T-helper 1 cell treated with Interleukin-12 subunit alpha and Interleukin-12 subunit beta and Interleukin-4 antibody, amounts not matched to agents 30 μg/mL and 1 μg/mL, for 36 hours (primary cell): ENCODE measurements around the gene CDKN2C.
"Not testable (repeated sequence)": the region's sequence is repeated elsewhere in the genome, so short reads cannot be mapped to it uniquely, and the experiment has no call there.

ENCODE experiments used
- H3K27ac Mint-ChIP-seq: one replicate; pipeline ENCODE4 v1.8.0; 2021; ENCODE audit warnings: mild to moderate bottlenecking, mixed read lengths
- H3K27me3 Mint-ChIP-seq: one replicate; pipeline ENCODE4 v1.8.0; 2021; ENCODE audit warnings: low read depth, mixed read lengths
- H3K36me3 Mint-ChIP-seq: one replicate; pipeline ENCODE4 v1.8.0; 2021; ENCODE audit warnings: low read depth, mixed read lengths
- H3K4me1 Mint-ChIP-seq: one replicate; pipeline ENCODE4 v1.8.0; 2021; ENCODE audit warnings: low read depth, mixed read lengths
- H3K4me3 Mint-ChIP-seq: one replicate; pipeline ENCODE4 v1.8.0; 2021; ENCODE audit warnings: mild to moderate bottlenecking, moderate library complexity, mixed read lengths
- H3K9me3 Mint-ChIP-seq: one replicate; pipeline ENCODE4 v1.8.0; 2021; ENCODE audit warnings: mixed read lengths

The CDKN2C gene

DNA sequence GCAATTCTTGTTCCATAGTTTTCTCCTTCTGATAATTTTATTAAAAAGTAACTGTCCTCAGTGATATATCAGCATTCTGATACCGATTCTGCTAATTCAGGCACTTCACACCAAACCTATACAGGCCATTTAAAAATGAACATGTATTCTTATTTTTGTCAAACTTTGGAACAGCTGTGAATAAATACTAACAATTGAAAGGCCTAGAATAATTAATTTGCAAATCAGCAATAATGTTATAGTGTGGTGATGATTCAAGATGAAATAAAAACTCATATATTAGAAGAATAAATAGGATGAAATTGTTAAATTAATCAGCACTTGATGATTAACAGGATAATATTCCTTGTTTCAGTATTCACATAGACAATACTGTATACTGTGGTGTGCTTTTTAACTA, 9.9 kb downstream of the CDKN2C start:
- H3K9me3 Mint-ChIP-seq = no peaks in the 10 kb centered on the region
- H3K4me1 Mint-ChIP-seq = peaks cover 21% of the 10 kb centered on the region
- H3K36me3 Mint-ChIP-seq = peaks cover 6% of the 10 kb centered on the region
- H3K4me3 Mint-ChIP-seq = no peak overlapping the region
- H3K27ac Mint-ChIP-seq = no peak overlapping the region
- H3K27me3 Mint-ChIP-seq = peaks cover 76% of the 10 kb centered on the region

DNA sequence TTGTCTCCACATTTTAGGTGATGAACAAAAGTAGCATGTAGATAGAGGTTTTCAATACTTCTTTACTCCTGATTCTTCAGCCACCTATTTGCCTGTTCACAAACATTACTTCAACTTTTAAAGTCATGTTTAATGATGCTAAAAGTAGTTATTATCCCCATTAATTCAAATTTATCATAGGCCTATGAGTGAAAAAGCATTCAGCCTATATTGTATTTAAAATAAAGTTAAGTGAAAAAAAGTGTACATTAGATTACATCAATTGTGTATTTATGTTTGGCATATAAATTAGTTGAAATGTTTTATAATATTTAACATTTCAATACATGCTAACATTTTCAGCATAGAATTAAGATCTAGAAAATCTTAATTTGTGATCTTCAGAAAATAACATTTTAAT, 10.5 kb downstream of the CDKN2C start:
- H3K4me1 Mint-ChIP-seq = peaks cover 21% of the 10 kb centered on the region

GRCh38 chr1:50981741-50982140, 11.7 kb downstream of the CDKN2C start:
- H3K27ac Mint-ChIP-seq = no peak overlapping the region
- no peaks in the 10 kb centered on the region for H3K9me3 Mint-ChIP-seq
- H3K36me3 Mint-ChIP-seq = no peaks in the 10 kb centered on the region
- H3K27me3 Mint-ChIP-seq = peaks cover 83% of the 10 kb centered on the region
- H3K4me1 Mint-ChIP-seq = peaks cover 13% of the 10 kb centered on the region
- no peak overlapping the region for H3K4me3 Mint-ChIP-seq

More for the DNA sequence above, 10.5 kb downstream of the CDKN2C start:
- Mint-ChIP-seq H3K27me3 (peaks cover 80% of the 10 kb centered on the region), H3K4me3 (no peak overlapping the region), H3K27ac (no peak overlapping the region), H3K9me3 (no peaks in the 10 kb centered on the region), H3K36me3 (peaks cover 5% of the 10 kb centered on the region)

DNA sequence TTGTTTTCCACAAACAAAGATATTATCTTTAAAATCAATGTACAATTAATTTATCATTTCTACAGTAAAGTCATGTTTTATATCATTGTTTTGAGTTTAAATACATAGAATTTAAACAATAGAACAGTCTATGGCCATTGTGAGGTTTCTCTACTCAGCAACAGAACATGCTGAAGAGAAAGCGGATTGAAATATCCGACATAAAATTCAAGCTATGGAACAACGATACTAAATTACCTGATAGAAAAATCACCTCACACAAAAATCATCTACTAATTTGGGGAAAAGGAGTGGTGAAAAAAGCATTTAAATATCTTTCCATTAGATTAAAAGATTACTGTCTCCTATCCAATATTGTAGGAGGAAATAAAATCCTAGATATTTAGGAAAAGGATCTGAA, 12.6 kb downstream of the CDKN2C start:
- peaks cover 79% of the 10 kb centered on the region for H3K27me3 Mint-ChIP-seq
- no peaks in the 10 kb centered on the region for H3K9me3 Mint-ChIP-seq
- peaks cover 10% of the 10 kb centered on the region for H3K4me1 Mint-ChIP-seq
- H3K27ac Mint-ChIP-seq = no peak overlapping the region
- H3K4me3 Mint-ChIP-seq = no peak overlapping the region
- H3K36me3 Mint-ChIP-seq = no peaks in the 10 kb centered on the region

- Mint-ChIP-seq H3K4me1 (peaks cover 9% of the 10 kb centered on the region), H3K36me3 (no peaks in the 10 kb centered on the region), H3K27me3 (peaks cover 77% of the 10 kb centered on the region), H3K4me3 (no peak overlapping the region), H3K27ac (no peak overlapping the region), H3K9me3 (no peaks in the 10 kb centered on the region)
These were observed 13.3 kb downstream of the CDKN2C start for GRCh38 chr1:50983219-50983802.

GRCh38 chr1:50985094-50985493, 15.0 kb downstream of the CDKN2C start:
- Mint-ChIP-seq H3K4me1 (no peaks in the 10 kb centered on the region), H3K9me3 (no peaks in the 10 kb centered on the region), H3K36me3 (no peaks in the 10 kb centered on the region), H3K4me3 (no peak overlapping the region), H3K27ac (no peak overlapping the region), H3K27me3 (peaks cover 65% of the 10 kb centered on the region)

DNA sequence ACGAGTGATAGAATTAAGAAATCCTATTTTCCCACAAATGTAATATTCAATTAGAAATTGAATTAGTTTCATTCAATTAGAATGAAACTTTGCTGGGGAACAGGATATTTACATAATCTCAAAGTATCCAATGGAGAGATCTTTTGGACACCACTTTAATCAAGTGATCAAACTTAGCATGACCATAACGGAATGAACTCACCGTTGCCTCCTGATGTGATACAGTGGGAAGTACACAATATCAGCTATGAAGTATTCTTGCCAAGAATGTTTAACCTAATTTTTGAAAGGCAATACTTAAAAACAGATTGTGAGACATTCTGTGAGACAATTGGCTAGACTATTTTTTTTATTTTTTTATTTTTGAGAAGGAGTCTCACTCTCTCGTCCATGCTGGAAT, 16.6 kb downstream of the CDKN2C start:
- Mint-ChIP-seq H3K36me3 (no peaks in the 10 kb centered on the region), H3K27ac (no peak overlapping the region), H3K4me1 (no peaks in the 10 kb centered on the region), H3K27me3 (peaks cover 52% of the 10 kb centered on the region), H3K4me3 (no peak overlapping the region), H3K9me3 (no peaks in the 10 kb centered on the region)

GRCh38 chr1:50989694-50990093, 19.6 kb downstream of the CDKN2C start:
- Mint-ChIP-seq H3K27me3 (peaks cover 26% of the 10 kb centered on the region), H3K4me3 (no peak overlapping the region), H3K4me1 (no peaks in the 10 kb centered on the region), H3K27ac (no peak overlapping the region), H3K9me3 (no peaks in the 10 kb centered on the region), H3K36me3 (no peaks in the 10 kb centered on the region)

DNA sequence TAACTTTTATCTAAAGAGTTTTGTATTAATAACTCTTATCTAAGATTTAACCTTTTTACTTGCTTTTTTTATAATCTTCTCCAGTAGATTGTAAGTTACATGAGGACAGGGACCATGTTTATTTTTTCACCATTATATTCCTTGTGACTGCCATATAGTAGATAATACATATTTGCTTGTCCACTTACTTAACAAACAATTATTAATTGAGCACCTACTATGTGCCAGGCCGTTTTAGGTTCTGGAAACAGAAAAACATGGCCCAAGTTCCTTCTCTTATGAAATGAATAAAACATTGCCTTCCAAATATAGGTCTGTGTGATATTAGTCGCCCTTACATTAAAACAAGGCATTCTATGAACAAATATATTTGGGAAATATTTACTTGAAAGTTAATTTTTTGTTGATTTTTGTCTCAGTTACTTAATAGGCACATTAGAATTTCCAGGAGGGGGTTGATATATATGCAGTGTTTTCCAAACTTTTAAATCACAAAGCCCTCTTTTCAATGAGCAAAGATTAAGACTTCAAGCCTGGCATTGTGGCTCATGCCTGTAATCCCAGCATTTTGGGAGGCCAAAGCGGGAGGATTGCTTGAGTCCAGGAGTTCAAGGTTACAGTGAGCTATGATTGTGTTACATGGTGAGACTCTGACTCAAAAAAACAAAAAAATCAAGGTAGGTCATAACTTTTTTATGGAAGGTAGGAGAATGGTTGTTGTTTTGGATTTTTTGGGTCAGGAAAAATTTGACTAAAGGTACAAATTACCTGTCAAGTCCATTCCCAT, 22.7 kb downstream of the CDKN2C start:
- Mint-ChIP-seq H3K36me3 (no peaks in the 10 kb centered on the region), H3K27ac (no peak overlapping the region), H3K4me1 (no peaks in the 10 kb centered on the region), H3K9me3 (no peaks in the 10 kb centered on the region), H3K4me3 (no peak overlapping the region), H3K27me3 (peaks cover 14% of the 10 kb centered on the region)

GRCh38 chr1:50993645-50994044, 23.6 kb downstream of the CDKN2C start:
- Mint-ChIP-seq H3K9me3 (no peaks in the 10 kb centered on the region), H3K27me3 (peaks cover 20% of the 10 kb centered on the region), H3K4me3 (no peak overlapping the region), H3K4me1 (no peaks in the 10 kb centered on the region), H3K36me3 (no peaks in the 10 kb centered on the region), H3K27ac (no peak overlapping the region)

GRCh38 chr1:50994997-50995396, 25.0 kb downstream of the CDKN2C start:
- H3K27me3 Mint-ChIP-seq = peaks cover 18% of the 10 kb centered on the region
- H3K36me3 Mint-ChIP-seq = no peaks in the 10 kb centered on the region
- no peaks in the 10 kb centered on the region for H3K9me3 Mint-ChIP-seq
- H3K27ac Mint-ChIP-seq = no peak overlapping the region
- no peaks in the 10 kb centered on the region for H3K4me1 Mint-ChIP-seq
- no peak overlapping the region for H3K4me3 Mint-ChIP-seq

- Mint-ChIP-seq H3K36me3 (no peaks in the 10 kb centered on the region), H3K27ac (no peak overlapping the region), H3K4me1 (no peaks in the 10 kb centered on the region), H3K9me3 (no peaks in the 10 kb centered on the region), H3K27me3 (peaks cover 23% of the 10 kb centered on the region), H3K4me3 (no peak overlapping the region)
These were observed 25.6 kb downstream of the CDKN2C start for GRCh38 chr1:50995651-50996050.

- no peaks in the 10 kb centered on the region for H3K9me3 Mint-ChIP-seq
- no peak overlapping the region for H3K27ac Mint-ChIP-seq
- H3K36me3 Mint-ChIP-seq = no peaks in the 10 kb centered on the region
- no peaks in the 10 kb centered on the region for H3K4me1 Mint-ChIP-seq
- no peak overlapping the region for H3K4me3 Mint-ChIP-seq
- H3K27me3 Mint-ChIP-seq = peaks cover 26% of the 10 kb centered on the region
These were observed 26.0 kb downstream of the CDKN2C start for GRCh38 chr1:50996083-50996482.

- H3K27me3 Mint-ChIP-seq = peaks cover 29% of the 10 kb centered on the region
- H3K36me3 Mint-ChIP-seq, H3K4me3 Mint-ChIP-seq, H3K4me1 Mint-ChIP-seq, H3K9me3 Mint-ChIP-seq, H3K27ac Mint-ChIP-seq: not testable (repeated sequence)
These were observed 29.3 kb downstream of the CDKN2C start for GRCh38 chr1:50999375-50999774.

DNA sequence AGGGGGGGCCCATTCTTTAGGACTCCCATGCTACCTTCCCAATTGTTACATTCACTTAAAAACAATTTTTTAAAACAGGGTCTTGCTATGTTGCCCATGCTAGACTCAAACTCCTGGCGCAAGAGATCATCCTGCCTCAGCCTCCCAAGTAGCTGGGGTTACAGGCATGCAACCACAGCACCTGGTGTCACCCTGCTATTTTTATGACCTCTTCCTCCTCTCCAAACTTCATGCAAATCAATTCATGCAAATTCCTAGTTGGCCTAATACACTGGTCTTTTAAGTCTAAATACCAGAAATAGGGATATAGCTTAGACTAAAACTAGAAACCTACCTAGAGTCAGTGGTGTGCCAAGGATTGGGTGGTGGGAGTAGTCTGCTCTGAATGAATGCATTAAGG, 30.1 kb downstream of the CDKN2C start:
- peaks cover 31% of the 10 kb centered on the region for H3K27me3 Mint-ChIP-seq
- H3K4me3 Mint-ChIP-seq = no peak overlapping the region

More for the DNA sequence above, 30.1 kb downstream of the CDKN2C start:
- Mint-ChIP-seq H3K27ac (no peak overlapping the region), H3K4me1 (no peaks in the 10 kb centered on the region), H3K9me3 (no peaks in the 10 kb centered on the region), H3K36me3 (no peaks in the 10 kb centered on the region)
